Measurements from ENCODE around the gene CYTH2.

- TF ChIP-seq POLR2A (IDR thresholded peaks at IDR 0.05), result no peak
- TF ChIP-seq CTCF (IDR thresholded peaks at IDR 0.05), result no peak
These were observed 27.7 kb upstream of the CYTH2 start for GRCh38 chr19:48441360-48442050.
